Gastrocnemius medialis (tissue), 4 donors: ENCODE data around the gene PDIA6. TPM values are rescaled to one million over a fixed set of nuclear protein-coding genes. Genes with fewer than 3 reads are reported as not detected.

Experiments used
- ATAC-seq, 2 donors: fragments of 150-250 bp; one replicate each; pipeline ENCODE4 v1.9.1; 2016
- DNase-seq, 2 donors: peaks; one replicate each; pipeline ENCODE4 v3.0.0-alpha.2; 2019
- H3K27ac ChIP-seq, 4 donors: fragments of 200-600 bp; sonication (generic); 1 replicate in 1 of 4; 2 replicates in 3 of 4; pipeline ENCODE4 v1.5.1; 2016 to 2018; ENCODE audit warnings: mild to moderate bottlenecking in 2 of 4, moderate library complexity in 1 of 4
- H3K27me3 ChIP-seq, 3 donors: fragments of 200-600 bp; sonication (generic) in 2 of 3; 1 replicate in 1 of 3; 2 replicates in 2 of 3; pipeline versions ENCODE4 v1.5.1 to v1.6.0; 2016 to 2019; ENCODE audit warnings: mild to moderate bottlenecking in 1 of 3, moderate library complexity in 1 of 3
- H3K36me3 ChIP-seq, 2 donors: fragments of 200-600 bp; sonication (generic) in 1 of 2; one replicate each; pipeline ENCODE4 v1.5.1; 2017 to 2018
- H3K4me1 ChIP-seq, 2 donors: fragments of 200-600 bp; sonication (generic) in 1 of 2; one replicate each; pipeline ENCODE4 v1.5.1; 2016 to 2017; ENCODE audit warnings: mild to moderate bottlenecking in 2 of 2
- H3K4me3 ChIP-seq, 4 donors: fragments of 200-600 bp; sonication (generic) in 3 of 4; 1 replicate in 1 of 4; 2 replicates in 3 of 4; pipeline ENCODE4 v1.5.1; 2016 to 2019; ENCODE audit warnings: mild to moderate bottlenecking in 2 of 4
- H3K9me3 ChIP-seq, 3 donors: fragments of 200-600 bp; sonication (generic) in 2 of 3; 1 replicate in 1 of 3; 2 replicates in 2 of 3; pipeline ENCODE4 v1.5.1; 2016 to 2019
- CTCF ChIP-seq, 5 experiments: fragments of 450-650 bp in 3 of 5; fragments of 200-600 bp in 2 of 5; sonication (generic) in 2 of 5; IDR thresholded peaks in 4 of 5; conservative IDR thresholded peaks in 1 of 5; 1 replicate in 4 of 5; 2 replicates in 1 of 5; pipeline ENCODE4 v1.5.1; 2016 to 2019; ENCODE audit warnings: antibody characterized with exemption in 5 of 5, mild to moderate bottlenecking in 3 of 5, moderate library complexity in 3 of 5
- POLR2A ChIP-seq, 2 donors: fragments of 450-650 bp; IDR thresholded peaks; one replicate each; pipeline ENCODE4 v1.6.1; 2017; ENCODE audit warnings: antibody characterized with exemption in 2 of 2, mild to moderate bottlenecking in 2 of 2, moderate library complexity in 2 of 2
- in situ Hi-C, 4 donors: fragments of 200-750 bp; cut with MboI; loops; one replicate each; pipeline versions ENCODE4 v1.15.0 to v1.8.0; 2017; ENCODE audit warnings: low sequenced_read_pairs in 4 of 4
- intact Hi-C: fragments of 100-400 bp; cut with DNase I; formaldehyde crosslinking; loops from one replicate; pipeline ENCODE4 v1.15.1; 2023; ENCODE audit warnings: low total_unique reads
- total RNA-seq, 4 donors: library from RNA; depleted of rRNA; stranded (reverse); fragments of >200 nt; gene quantifications; one replicate each; pipeline versions ENCODE4 v1.1.0 to v1.2.3, GENCODE V29; 2016

The PDIA6 gene
- total RNA-seq, 4 donors from 2014 or later = 32.0 to 72.4 (median 54.2) TPM

GRCh38 chr2:10742666-10743065 lies 69.9 kb downstream of the PDIA6 start:
- Histone ChIP-seq H3K4me3 (no peak overlapping the region), H3K4me1 (no peaks in the 10 kb centered on the region), H3K9me3 (no peaks in the 10 kb centered on the region), H3K27me3 (no peaks in the 10 kb centered on the region), H3K27ac (no peak overlapping the region), H3K36me3 (no peaks in the 10 kb centered on the region)
- ATAC-seq (no peak), DNase-seq (no peak)
- TF ChIP-seq POLR2A (IDR thresholded peaks at IDR 0.05) = no peak
- TF ChIP-seq CTCF (IDR thresholded peaks at IDR 0.05 in 4 of 5, conservative IDR thresholded peaks at IDR 0.05 in 1 of 5) = no peak
- in situ Hi-C loops (no loop called here), intact Hi-C loops (no loop called here)

GRCh38 chr2:10741139-10741538 lies 71.4 kb downstream of the PDIA6 start:
- in situ Hi-C loops (no loop called here), intact Hi-C loops (no loop called here)
- TF ChIP-seq CTCF (IDR thresholded peaks at IDR 0.05 in 4 of 5, conservative IDR thresholded peaks at IDR 0.05 in 1 of 5) (no peak), POLR2A (IDR thresholded peaks at IDR 0.05) (no peak)
- ATAC-seq (no peak), DNase-seq (no peak)
- no peak overlapping the region for H3K27ac ChIP-seq
- H3K36me3 ChIP-seq = no peaks in the 10 kb centered on the region
- no peak overlapping the region for H3K4me3 ChIP-seq
- H3K9me3 ChIP-seq = no peaks in the 10 kb centered on the region
- H3K4me1 ChIP-seq = no peaks in the 10 kb centered on the region
- no peaks in the 10 kb centered on the region for H3K27me3 ChIP-seq

GRCh38 chr2:10740226-10740625 lies 72.4 kb downstream of the PDIA6 start:
- H3K9me3 ChIP-seq = no peaks in the 10 kb centered on the region
- no peak overlapping the region for H3K4me3 ChIP-seq
- no peak overlapping the region for H3K27ac ChIP-seq
- ATAC-seq (no peak), DNase-seq (no peak)
- H3K27me3 ChIP-seq = no peaks in the 10 kb centered on the region
- no peak for TF ChIP-seq CTCF (IDR thresholded peaks at IDR 0.05 in 4 of 5, conservative IDR thresholded peaks at IDR 0.05 in 1 of 5)
- no peak for TF ChIP-seq POLR2A (IDR thresholded peaks at IDR 0.05)
- in situ Hi-C loops (no loop called here), intact Hi-C loops (no loop called here)
- H3K36me3 ChIP-seq = no peaks in the 10 kb centered on the region
- H3K4me1 ChIP-seq = no peaks in the 10 kb centered on the region

GRCh38 chr2:10738192-10738591 lies 74.4 kb downstream of the PDIA6 start:
- no peaks in the 10 kb centered on the region for H3K4me1 ChIP-seq
- no peak for TF ChIP-seq POLR2A (IDR thresholded peaks at IDR 0.05)
- no peaks in the 10 kb centered on the region for H3K27me3 ChIP-seq
- no peak overlapping the region for H3K27ac ChIP-seq
- H3K9me3 ChIP-seq = no peaks in the 10 kb centered on the region
- DNase-seq = no peak
- no peak for ATAC-seq
- no peak overlapping the region for H3K4me3 ChIP-seq
- intact Hi-C loops = no loop called here
- no peaks in the 10 kb centered on the region for H3K36me3 ChIP-seq
- in situ Hi-C loops = no loop called here

GRCh38 chr2:10733980-10734379 lies 78.6 kb downstream of the PDIA6 start:
- Histone ChIP-seq H3K4me3 (no peak overlapping the region), H3K36me3 (no peaks in the 10 kb centered on the region), H3K27ac (no peak overlapping the region), H3K27me3 (no peaks in the 10 kb centered on the region), H3K4me1 (no peaks in the 10 kb centered on the region), H3K9me3 (no peaks in the 10 kb centered on the region)
- no peak for TF ChIP-seq CTCF (IDR thresholded peaks at IDR 0.05 in 4 of 5, conservative IDR thresholded peaks at IDR 0.05 in 1 of 5)
- TF ChIP-seq POLR2A (IDR thresholded peaks at IDR 0.05) = no peak
- ATAC-seq (no peak), DNase-seq (no peak)
- in situ Hi-C loops (no loop called here), intact Hi-C loops (no loop called here)
